Vagina (tissue), 2 donors: ENCODE results near the gene PLCB1.

ENCODE experiments used
- POLR2A ChIP-seq, 2 donors: fragments of 450-650 bp; IDR thresholded peaks; one replicate each; pipeline ENCODE4 v1.6.1; 2017; ENCODE audit warnings: antibody characterized with exemption in 2 of 2, mild to moderate bottlenecking in 2 of 2, moderate library complexity in 2 of 2
- POLR2AphosphoS5 ChIP-seq, 2 donors: sonication (generic); formaldehyde crosslinking; IDR thresholded peaks; one replicate each; pipeline ENCODE4 v1.9.0; 2017; ENCODE audit warnings: antibody characterized with exemption in 2 of 2, mild to moderate bottlenecking in 2 of 2, low read depth in 1 of 2; ENCODE audit not compliant: insufficient read depth in 1 of 2
- TF ChIP-seq, protein P1 (sequence below), 3 experiments: fragments of 450-650 bp in 2 of 3; fragments of 200-600 bp in 1 of 3; sonication (generic) in 1 of 3; IDR thresholded peaks; one replicate each; pipeline ENCODE4 v1.5.1; 2017 to 2019; ENCODE audit warnings: antibody characterized with exemption in 3 of 3, mild to moderate bottlenecking in 2 of 3, moderate library complexity in 2 of 3

- TF ChIP-seq POLR2A (IDR thresholded peaks at IDR 0.05) (no peak), POLR2AphosphoS5 (IDR thresholded peaks at IDR 0.05; ENCODE audit: insufficient read depth in 1 of 2, low read depth in 1 of 2) (no peak)
- TF ChIP-seq, protein P1, sequence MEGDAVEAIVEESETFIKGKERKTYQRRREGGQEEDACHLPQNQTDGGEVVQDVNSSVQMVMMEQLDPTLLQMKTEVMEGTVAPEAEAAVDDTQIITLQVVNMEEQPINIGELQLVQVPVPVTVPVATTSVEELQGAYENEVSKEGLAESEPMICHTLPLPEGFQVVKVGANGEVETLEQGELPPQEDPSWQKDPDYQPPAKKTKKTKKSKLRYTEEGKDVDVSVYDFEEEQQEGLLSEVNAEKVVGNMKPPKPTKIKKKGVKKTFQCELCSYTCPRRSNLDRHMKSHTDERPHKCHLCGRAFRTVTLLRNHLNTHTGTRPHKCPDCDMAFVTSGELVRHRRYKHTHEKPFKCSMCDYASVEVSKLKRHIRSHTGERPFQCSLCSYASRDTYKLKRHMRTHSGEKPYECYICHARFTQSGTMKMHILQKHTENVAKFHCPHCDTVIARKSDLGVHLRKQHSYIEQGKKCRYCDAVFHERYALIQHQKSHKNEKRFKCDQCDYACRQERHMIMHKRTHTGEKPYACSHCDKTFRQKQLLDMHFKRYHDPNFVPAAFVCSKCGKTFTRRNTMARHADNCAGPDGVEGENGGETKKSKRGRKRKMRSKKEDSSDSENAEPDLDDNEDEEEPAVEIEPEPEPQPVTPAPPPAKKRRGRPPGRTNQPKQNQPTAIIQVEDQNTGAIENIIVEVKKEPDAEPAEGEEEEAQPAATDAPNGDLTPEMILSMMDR (IDR thresholded peaks at IDR 0.05), result no peak
Measured at GRCh38 chr20:8875586-8875985, 743.5 kb downstream of the PLCB1 start.
